DMS 273 (cell line): ENCODE results near the gene CNIH3.
"Not testable (repeated sequence)": the region's sequence is repeated elsewhere in the genome, so short reads cannot be mapped to it uniquely, and the experiment has no call there.

ENCODE experiments used
- DNase-seq: peaks from one replicate; lab custom pipeline; 2025; ENCODE audit not compliant: unreplicated experiment; lab: John Stamatoyannopoulos, UW

CNIH3 gene

GRCh38 chr1:224615861-224616755 is at the start of gene CNIH3:
Gene CNIH3 (plus strand): TSS chr1:224616317. CDS start chr1:224617175, 858 bp downstream.
- DNase-seq = peak; percentile 97

DNA sequence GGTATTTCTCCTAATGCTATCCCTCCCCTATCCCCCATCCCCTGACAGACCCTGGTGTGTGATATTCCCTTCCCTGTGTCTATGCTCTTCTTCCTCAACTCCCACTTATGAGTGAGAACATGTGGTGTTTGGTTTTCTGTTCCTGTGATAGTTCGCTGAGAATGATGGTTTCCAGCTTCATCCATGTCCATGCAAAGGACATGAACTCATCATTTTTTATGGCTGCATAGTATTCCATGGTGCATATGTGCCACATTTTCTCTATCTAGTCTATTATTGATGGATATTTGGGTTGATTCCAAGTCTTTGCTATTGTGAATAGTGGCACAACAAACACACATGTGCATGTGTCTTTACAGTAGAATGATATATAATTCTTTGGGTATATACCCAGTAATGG is 49.6 kb upstream of the CNIH3 start:
- DNase-seq = not testable (repeated sequence)

GRCh38 chr1:224569276-224569675 is 46.8 kb upstream of the CNIH3 start:
- no peak for DNase-seq

DNA sequence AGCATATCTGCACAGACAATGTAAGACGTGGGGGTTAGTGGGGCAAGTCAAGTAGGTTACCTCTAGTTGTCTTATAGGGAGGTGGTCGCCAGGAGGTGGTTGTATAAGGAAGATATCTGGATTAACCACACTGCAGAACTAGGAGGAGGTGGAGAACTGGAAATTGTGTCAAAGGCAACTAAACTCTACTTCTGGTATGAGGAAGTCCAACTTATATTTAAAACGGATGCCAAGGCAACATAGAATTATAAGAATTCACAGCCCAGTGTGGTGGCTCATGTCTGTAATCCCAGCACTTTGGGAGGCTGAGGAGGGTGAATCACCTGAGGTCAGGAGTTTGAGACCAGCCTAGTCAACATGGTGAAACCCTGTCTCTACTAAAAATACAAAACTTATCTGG is 44.1 kb upstream of the CNIH3 start:
- not testable (repeated sequence) for DNase-seq

- peak; percentile 53 for DNase-seq
Observed at GRCh38 chr1:224579526-224579925, 36.6 kb upstream of the CNIH3 start.

- DNase-seq = peak; percentile 15
Observed at GRCh38 chr1:224580006-224580405, 36.1 kb upstream of the CNIH3 start.

DNA sequence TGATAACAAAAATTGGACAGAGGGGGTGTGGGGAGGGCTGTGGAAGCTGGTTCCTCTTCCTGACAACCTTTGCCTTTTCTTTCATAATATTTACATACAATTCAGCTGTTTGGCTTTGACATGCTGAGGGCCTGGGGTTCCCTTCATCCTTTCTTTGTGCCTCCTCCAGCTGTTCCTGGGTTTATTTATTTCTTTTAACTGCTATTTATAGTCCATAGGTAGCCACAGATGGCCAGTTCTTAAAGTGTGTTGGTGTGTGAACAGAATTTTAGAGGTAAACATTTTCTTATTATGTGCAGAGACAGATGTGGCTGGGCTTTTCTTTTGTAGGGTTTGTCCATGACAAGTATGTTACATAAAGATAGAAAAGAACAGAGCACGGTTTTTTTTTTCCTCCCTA is 34.1 kb upstream of the CNIH3 start:
- DNase-seq = peak; percentile 59

DNA sequence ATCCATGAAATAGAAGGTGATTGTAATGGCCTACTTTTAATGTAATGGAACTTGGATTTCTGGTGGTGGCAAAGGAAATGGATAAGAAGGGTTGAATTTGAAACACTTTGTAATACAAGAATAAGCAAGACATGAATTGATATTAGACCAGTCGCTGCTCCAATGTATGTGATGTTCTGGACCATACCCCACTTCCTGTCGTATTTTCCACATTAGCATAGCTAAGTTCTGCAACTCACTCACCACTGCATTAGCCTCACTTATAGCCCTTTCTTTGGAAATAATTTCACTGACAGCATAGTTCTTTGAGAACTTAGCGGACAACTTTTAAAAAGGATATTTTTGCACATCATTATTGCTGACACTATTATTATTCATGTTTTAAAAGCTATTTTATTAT is 32.3 kb upstream of the CNIH3 start:
- no peak for DNase-seq

- DNase-seq = no peak
Observed at GRCh38 chr1:224585051-224585450, 31.1 kb upstream of the CNIH3 start.

- no peak for DNase-seq
Observed at GRCh38 chr1:224587051-224587450, 29.1 kb upstream of the CNIH3 start.

GRCh38 chr1:224588515-224588914 is 27.6 kb upstream of the CNIH3 start:
- no peak for DNase-seq

DNA sequence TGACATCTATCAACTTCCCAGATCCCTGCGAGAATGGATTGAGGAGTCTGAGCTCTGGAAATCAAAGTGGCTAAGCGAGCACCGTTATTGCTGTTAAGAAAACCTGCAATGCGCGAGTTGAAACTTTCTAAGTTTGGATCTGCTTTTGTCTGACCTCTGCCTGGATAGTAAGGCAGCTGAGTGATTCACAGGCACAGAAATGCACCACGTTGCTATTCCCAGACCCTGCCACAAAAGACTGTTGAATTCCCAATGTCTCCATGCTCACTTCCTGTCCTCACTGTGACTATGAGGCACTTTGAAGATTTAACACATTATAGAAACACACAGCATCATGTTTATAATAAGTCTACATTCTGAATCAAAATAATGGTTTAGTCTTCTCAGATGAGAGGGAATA is 27.1 kb upstream of the CNIH3 start:
- no peak for DNase-seq

- no peak for DNase-seq
Observed at GRCh38 chr1:224591326-224591725, 24.8 kb upstream of the CNIH3 start.

DNA sequence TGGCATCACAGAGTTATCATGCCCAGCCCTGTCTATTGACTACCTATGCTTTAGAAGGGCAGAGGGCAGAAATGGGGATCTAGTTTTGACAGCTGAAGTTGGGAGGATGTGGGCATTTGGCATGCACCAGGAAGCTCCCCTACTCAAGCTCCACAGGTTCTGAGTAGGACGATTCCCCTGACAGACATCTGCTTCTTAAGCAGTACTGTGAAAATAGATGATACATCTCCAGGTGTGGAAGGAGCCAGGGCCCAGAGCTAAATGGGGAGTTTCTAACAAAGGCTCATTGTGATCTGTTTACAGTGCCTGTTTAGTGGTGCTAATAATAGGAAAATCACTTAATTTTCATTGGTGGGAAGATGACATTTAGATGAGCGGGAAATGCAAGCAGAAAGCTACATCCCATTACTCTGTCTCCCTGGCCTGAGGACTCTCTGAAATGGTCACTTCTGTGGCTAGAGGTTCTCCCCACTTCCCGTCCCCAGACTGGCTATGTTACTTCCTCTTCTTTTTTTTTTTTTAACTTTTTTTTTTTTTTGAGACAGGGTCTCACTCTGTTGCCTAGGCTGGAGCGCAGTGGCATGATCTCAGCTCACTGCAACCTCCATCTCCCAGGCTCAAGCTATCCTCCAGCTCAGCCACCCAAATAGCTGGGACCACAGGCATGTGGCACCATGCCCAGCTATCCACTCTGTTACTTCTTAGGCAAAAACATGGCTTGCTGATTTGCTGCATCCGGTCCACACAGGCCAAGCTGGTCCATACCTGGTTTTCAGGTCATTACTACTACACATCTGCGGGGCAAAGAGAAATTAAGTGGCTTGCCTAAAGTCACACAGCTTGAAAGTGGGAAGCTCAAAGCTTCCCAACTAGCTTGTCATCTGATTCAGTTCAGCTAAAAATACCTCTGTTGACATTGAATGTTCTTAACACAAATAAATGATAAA is 23.2 kb upstream of the CNIH3 start:
- peak; percentile 76 for DNase-seq

- DNase-seq = no peak
Observed at GRCh38 chr1:224594360-224594759, 21.8 kb upstream of the CNIH3 start.

DNA sequence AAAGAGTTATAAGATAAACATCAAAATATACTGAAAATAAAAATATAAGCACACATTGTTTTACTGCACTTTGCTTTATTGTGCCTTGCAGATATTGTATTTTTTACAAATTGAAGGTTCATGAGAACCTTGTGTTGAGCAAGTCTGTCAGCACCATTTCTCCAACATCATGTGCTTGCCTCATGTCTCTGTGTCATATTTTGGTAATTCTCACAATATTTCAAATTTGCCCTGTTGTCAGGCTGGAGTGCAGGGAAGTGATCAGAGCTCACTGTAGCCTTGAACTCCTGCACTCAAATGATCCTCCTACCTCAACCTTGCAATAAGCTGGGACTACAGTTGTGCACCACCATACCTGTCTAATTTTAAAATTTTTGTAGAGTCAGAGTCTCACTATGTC is 21.3 kb upstream of the CNIH3 start:
- DNase-seq = no peak

DNA sequence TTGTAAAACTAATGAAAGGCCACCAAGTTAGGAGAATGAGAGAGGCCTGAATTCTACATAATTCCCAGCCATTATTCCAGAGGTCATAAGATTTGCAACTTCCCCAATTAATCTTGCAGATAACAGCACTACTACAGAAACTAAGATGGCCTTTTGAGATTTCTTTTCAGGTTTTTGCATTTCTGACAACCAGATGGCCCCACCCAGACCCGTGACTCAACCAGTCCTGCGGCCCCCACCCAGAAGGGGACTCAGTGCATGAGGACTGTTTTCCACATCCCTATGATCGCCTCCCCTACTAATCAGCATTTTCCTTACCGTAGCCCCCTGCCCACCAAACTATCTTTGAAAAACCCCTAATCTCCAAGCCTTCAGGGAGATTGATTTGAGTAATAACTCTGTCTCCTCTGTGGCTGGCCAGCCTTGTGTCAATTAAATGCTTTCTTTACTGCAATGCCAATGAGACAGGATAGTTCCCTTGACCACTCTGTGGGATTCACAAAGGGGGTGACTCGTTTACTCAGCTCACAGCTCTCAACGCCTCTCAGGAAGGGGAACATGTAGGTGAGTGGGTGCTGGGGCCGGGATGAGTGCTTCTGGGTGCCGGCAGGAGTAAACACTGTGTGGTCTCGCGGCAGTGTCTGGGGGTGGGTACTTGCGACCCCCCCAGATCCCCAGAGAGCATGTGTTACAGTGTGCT is 10.5 kb upstream of the CNIH3 start:
- DNase-seq = no peak

- no peak for DNase-seq
Observed at GRCh38 chr1:224607188-224608148, 8.6 kb upstream of the CNIH3 start.

DNA sequence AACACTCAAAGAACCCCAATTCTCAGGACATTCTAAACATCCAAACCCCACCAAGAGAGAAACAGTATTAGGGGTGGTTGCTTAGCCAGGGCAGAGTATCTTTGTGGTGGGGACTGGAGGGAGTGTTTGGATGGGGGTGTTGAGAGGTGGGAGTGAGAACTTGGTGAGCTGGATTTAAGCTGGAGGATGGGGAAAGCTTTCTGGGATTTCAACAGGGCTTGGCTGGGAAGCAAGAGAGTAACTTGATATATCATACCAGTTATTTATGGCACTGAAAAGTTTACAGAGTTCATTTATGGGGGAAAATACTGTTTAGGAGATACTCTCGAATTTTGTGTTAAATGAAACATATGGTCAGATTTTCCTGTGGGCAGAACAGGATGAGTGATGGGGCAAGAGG is 6.8 kb upstream of the CNIH3 start:
- no peak for DNase-seq

DNA sequence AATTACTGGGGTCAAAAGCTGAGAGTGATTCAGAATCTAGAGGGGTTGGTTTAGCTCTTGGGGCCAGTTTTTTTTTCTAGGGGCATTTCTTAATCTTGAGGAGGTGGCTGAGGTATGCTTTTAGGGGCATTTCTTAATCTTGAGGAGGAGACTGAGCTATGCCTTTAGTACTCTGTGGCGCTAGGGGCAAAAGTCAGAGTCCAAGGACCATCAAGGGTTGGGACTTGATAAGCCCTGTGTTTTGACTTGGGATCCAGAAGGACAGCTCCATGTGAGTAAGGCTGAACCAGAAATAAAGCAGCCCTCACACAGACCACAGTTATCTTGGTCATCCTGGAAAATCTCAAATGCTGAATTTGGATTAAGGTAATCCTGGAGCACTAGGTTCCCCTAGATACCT is 3.9 kb upstream of the CNIH3 start:
- no peak for DNase-seq
